Keratinocyte (primary cell): Measurements from ENCODE around the gene PAH. TPM values are rescaled to one million over a fixed set of nuclear protein-coding genes. Genes with fewer than 3 reads are reported as not detected.

Experiments
- DNase-seq: peaks from one replicate; pipeline ENCODE4 v3.0.0-alpha.2; 2011; ENCODE audit warnings: low read depth, missing footprints, low spot score
- FAIRE-seq: peaks from 2 replicates; lab custom pipeline; 2011; peaks lifted over from hg19 to GRCh38; lab: Jason Lieb, UNC
- H2AFZ ChIP-seq: 2 replicates; pipeline ENCODE4 v1.6.0; 2012; ENCODE audit warnings: low read length, control low read depth, inconsistent platforms; ENCODE audit not compliant: control insufficient read depth
- H3K27ac ChIP-seq: 2 replicates; pipeline ENCODE4 v1.5.1; 2011; ENCODE audit warnings: low read length; ENCODE audit not compliant: control insufficient read depth, insufficient read depth
- H3K27me3 ChIP-seq: 3 replicates; pipeline ENCODE4 v1.6.0; 2011; ENCODE audit warnings: low read length; ENCODE audit not compliant: control insufficient read depth, insufficient read depth; ENCODE audit errors: extremely low read depth
- H3K36me3 ChIP-seq, 2 experiments: 2 replicates in 1 of 2; 3 replicates in 1 of 2; pipeline ENCODE4 v1.5.1; 2011; ENCODE audit warnings: low read length in 2 of 2, mild to moderate bottlenecking in 1 of 2; ENCODE audit not compliant: control insufficient read depth in 2 of 2, insufficient read depth in 2 of 2; ENCODE audit errors: extremely low read depth in 1 of 2
- H3K4me1 ChIP-seq: 3 replicates; pipeline ENCODE4 v1.5.1; 2011; ENCODE audit warnings: low read length; ENCODE audit not compliant: control insufficient read depth, insufficient read depth; ENCODE audit errors: extremely low read depth
- H3K4me2 ChIP-seq: 3 replicates; pipeline ENCODE4 v1.6.0; 2011; ENCODE audit warnings: low read depth, low read length; ENCODE audit not compliant: control insufficient read depth, insufficient read depth; ENCODE audit errors: extremely low read depth
- H3K4me3 ChIP-seq, 3 experiments: fragments of 200-600 bp in 1 of 3; sonication (generic) in 1 of 3; 2 replicates in 2 of 3; 3 replicates in 1 of 3; pipeline ENCODE4 v1.5.1; 2011 to 2016; ENCODE audit warnings: low read length in 3 of 3, mild to moderate bottlenecking in 3 of 3, control low read depth in 2 of 3, inconsistent platforms in 1 of 3, low read depth in 1 of 3, mixed read lengths in 1 of 3, mixed run types in 1 of 3, moderate library complexity in 1 of 3; ENCODE audit not compliant: control insufficient read depth in 2 of 3, insufficient read depth in 2 of 3; ENCODE audit errors: extremely low read depth in 1 of 3
- H3K79me2 ChIP-seq: 2 replicates; pipeline ENCODE4 v1.6.0; 2012; ENCODE audit warnings: low read length; ENCODE audit not compliant: control insufficient read depth, insufficient read depth
- H3K9ac ChIP-seq: 3 replicates; pipeline ENCODE4 v1.6.0; 2011; ENCODE audit warnings: low read length; ENCODE audit not compliant: control insufficient read depth, insufficient read depth; ENCODE audit errors: extremely low read depth
- H3K9me1 ChIP-seq: 3 replicates; pipeline ENCODE4 v1.6.0; 2011; ENCODE audit warnings: low read length; ENCODE audit not compliant: control insufficient read depth, insufficient read depth; ENCODE audit errors: extremely low read depth
- H3K9me3 ChIP-seq: 2 replicates; pipeline ENCODE4 v1.5.1; 2012; ENCODE audit warnings: low read depth, low read length; ENCODE audit not compliant: control insufficient read depth
- H4K20me1 ChIP-seq: 3 replicates; pipeline ENCODE4 v1.6.0; 2011; ENCODE audit warnings: low read length; ENCODE audit not compliant: control insufficient read depth, insufficient read depth; ENCODE audit errors: extremely low read depth
- CTCF ChIP-seq, 3 experiments: IDR thresholded peaks in 1 of 3; conservative IDR thresholded peaks in 1 of 3; optimal IDR thresholded peaks in 1 of 3; 2 replicates in 2 of 3; 3 replicates in 1 of 3; pipeline versions ENCODE3 to v1.5.1; 2011; ENCODE audit warnings: low read length in 3 of 3, mild to moderate bottlenecking in 3 of 3, moderate library complexity in 2 of 3, control low read depth in 1 of 3, inconsistent platforms in 1 of 3; ENCODE audit not compliant: insufficient read depth in 2 of 3; ENCODE audit errors: extremely low read depth in 1 of 3
- EZH2 ChIP-seq: IDR thresholded peaks from one replicate; pipeline ENCODE4 v1.6.1; 2012; ENCODE audit warnings: inconsistent platforms, mild to moderate bottlenecking, low read length, moderate library complexity
- dilution Hi-C: fragments of 300-500 bp; cut with MboI; formaldehyde crosslinking; loops from one replicate; pipeline ENCODE4 v1.7.0; 2020; ENCODE audit warnings: low sequenced_read_pairs; ENCODE audit not compliant: extremely low pct_ligation_motif_present
- polyA plus RNA-seq, 5 experiments: library from polyadenylated mRNA; depleted of rRNA in 3 of 5; stranded (reverse) in 3 of 5; stranded (forward) in 1 of 5; unstranded in 1 of 5; fragments of >200 nt; gene quantifications; 1 replicate in 1 of 5; 2 replicates in 3 of 5; 3 replicates in 1 of 5; pipeline versions ENCODE4 v1.2.1 to v1.2.3, GENCODE V29; 2011 to 2012; ENCODE audit warnings: missing spikeins in 2 of 5, low read depth in 1 of 5, low replicate concordance in 1 of 5

The PAH gene
- polyA plus RNA-seq, 1 donor (not counting 4 experiments of a cell fraction or from before 2014, with no cell fraction given) = not detected

- dilution Hi-C loops = no loop called here
- TF ChIP-seq EZH2 = no peak
- TF ChIP-seq CTCF (optimal IDR thresholded peaks at IDR 0.05 in 1 of 3, IDR thresholded peaks at IDR 0.05 in 1 of 3, conservative IDR thresholded peaks at IDR 0.05 in 1 of 3; ENCODE audit: extremely low read depth in 1 of 3, insufficient read depth in 2 of 3, low read length in 3 of 3) = no peak
- DNase-seq = no peak
These were observed 92.7 kb downstream of the PAH start for GRCh38 chr12:102824218-102824835.

GRCh38 chr12:102821149-102821548 lies 95.9 kb downstream of the PAH start:
- dilution Hi-C loops = no loop called here
- no peaks in the 10 kb centered on the region for H3K9me3 ChIP-seq
- no peak overlapping the region for H3K4me2 ChIP-seq
- FAIRE-seq (no peak), DNase-seq (no peak)
- no peaks in the 10 kb centered on the region for H3K79me2 ChIP-seq
- H3K27me3 ChIP-seq = peaks cover 3% of the 10 kb centered on the region
- no peaks in the 10 kb centered on the region for H3K4me1 ChIP-seq
- no peak overlapping the region for H2AFZ ChIP-seq
- H3K9ac ChIP-seq = no peak overlapping the region
- H3K9me1 ChIP-seq = no peaks in the 10 kb centered on the region
- no peak for TF ChIP-seq EZH2
- no peak for TF ChIP-seq CTCF (optimal IDR thresholded peaks at IDR 0.05 in 1 of 3, IDR thresholded peaks at IDR 0.05 in 1 of 3, conservative IDR thresholded peaks at IDR 0.05 in 1 of 3; ENCODE audit: extremely low read depth in 1 of 3, insufficient read depth in 2 of 3, low read length in 3 of 3)
- no peaks in the 10 kb centered on the region for H3K36me3 ChIP-seq
- H4K20me1 ChIP-seq = no peaks in the 10 kb centered on the region
- H3K4me3 ChIP-seq = no peak overlapping the region
- no peak overlapping the region for H3K27ac ChIP-seq

More at GRCh38 chr12:102824218-102824835, 92.7 kb downstream of the PAH start:
- H3K79me2 ChIP-seq = no peaks in the 10 kb centered on the region
- H3K27ac ChIP-seq = no peak overlapping the region
- H2AFZ ChIP-seq = no peak overlapping the region
- peaks cover 3% of the 10 kb centered on the region for H3K27me3 ChIP-seq
- H3K9me3 ChIP-seq = no peaks in the 10 kb centered on the region
- no peaks in the 10 kb centered on the region for H4K20me1 ChIP-seq
- no peaks in the 10 kb centered on the region for H3K9me1 ChIP-seq
- H3K4me1 ChIP-seq = no peaks in the 10 kb centered on the region
- no peak overlapping the region for H3K4me2 ChIP-seq
- no peak for FAIRE-seq
- no peaks in the 10 kb centered on the region for H3K36me3 ChIP-seq
- H3K9ac ChIP-seq = no peak overlapping the region
- no peak overlapping the region for H3K4me3 ChIP-seq
